Fibroblast of lung (primary cell): ENCODE results near the gene PON3.
A peak's percentile ranks its signal among the peaks of the same experiment; 100 is the strongest.

Experiments
- CTCF ChIP-seq, 2 donors: IDR thresholded peaks in 1 of 2; conservative IDR thresholded peaks in 1 of 2; 1 replicate in 1 of 2; 2 replicates in 1 of 2; pipeline ENCODE4 v1.5.1; 2011 to 2012; ENCODE audit warnings: low read length in 2 of 2, control low read depth in 1 of 2, inconsistent platforms in 1 of 2, low read depth in 1 of 2, mild to moderate bottlenecking in 1 of 2
- EZH2 ChIP-seq: IDR thresholded peaks from 2 replicates; pipeline ENCODE4 v1.5.1; 2012; ENCODE audit warnings: low read length, control low read depth, mild to moderate bottlenecking; ENCODE audit errors: missing control alignments

- TF ChIP-seq CTCF (conservative IDR thresholded peaks at IDR 0.05 in 1 of 2, IDR thresholded peaks at IDR 0.05 in 1 of 2; ENCODE audit: low read depth in 1 of 2, low read length in 2 of 2) (peak in 1 of 2 donors; percentile 15), EZH2 (no peak)
Observed at GRCh38 chr7:95396136-95397032, at the start of gene PON3.
